Neural cell (in vitro differentiated cells): ENCODE data around the gene HNRNPUL1. TPM values are rescaled to one million over a fixed set of nuclear protein-coding genes. Genes with fewer than 3 reads are reported as not detected.

Source experiments
- H2AFZ ChIP-seq: fragments of 200-600, 300-800 bp; sonication (generic), shearing (Covaris generic); 2 replicates; pipeline ENCODE4 v1.6.0; 2014; ENCODE audit warnings: low read depth, mild to moderate bottlenecking, antibody characterized with exemption, low read length, moderate library complexity
- H3F3A ChIP-seq: fragments of 200-600 bp; shearing (Covaris generic); 2 replicates; pipeline ENCODE4 v1.6.1; 2016; ENCODE audit warnings: mild to moderate bottlenecking, moderate library complexity, mixed read lengths, antibody characterized with exemption, low read length; ENCODE audit not compliant: insufficient read depth, poor library complexity, severe bottlenecking
- H3K27ac ChIP-seq: fragments of 200-600, 300-800 bp; sonication (generic), shearing (Covaris generic); 2 replicates; pipeline ENCODE4 v1.5.1; 2014; ENCODE audit warnings: mild to moderate bottlenecking, low read length, moderate library complexity
- H3K27me3 ChIP-seq: fragments of 300-800, 200-600 bp; sonication (generic), shearing (Covaris generic); 2 replicates; pipeline ENCODE4 v1.6.0; 2014; ENCODE audit warnings: mild to moderate bottlenecking, low read depth, low read length, moderate library complexity; ENCODE audit not compliant: insufficient read depth
- H3K36me3 ChIP-seq: fragments of 300-800, 200-600 bp; sonication (generic), shearing (Covaris generic); 2 replicates; pipeline ENCODE4 v1.5.1; 2014; ENCODE audit warnings: mild to moderate bottlenecking, antibody characterized with exemption, low read length, moderate library complexity; ENCODE audit not compliant: insufficient read depth
- H3K4me2 ChIP-seq: fragments of 300-800, 200-600 bp; sonication (generic), shearing (Covaris generic); 2 replicates; pipeline ENCODE4 v1.6.0; 2014; ENCODE audit warnings: mild to moderate bottlenecking, low read length
- H3K4me3 ChIP-seq: fragments of 300-800, 200-600 bp; sonication (generic), shearing (Covaris generic); 2 replicates; pipeline ENCODE4 v1.5.1; 2014; ENCODE audit warnings: mild to moderate bottlenecking, low read length, moderate library complexity
- H3K79me2 ChIP-seq: fragments of 200-600 bp; shearing (Covaris generic); replicated peaks from 2 replicates; pipeline ENCODE4 v1.6.0; 2014; ENCODE audit warnings: mild to moderate bottlenecking, low read length, moderate library complexity; ENCODE audit not compliant: insufficient read depth
- H3K9ac ChIP-seq: fragments of 300-800, 200-600 bp; sonication (generic), shearing (Covaris generic); 2 replicates; pipeline ENCODE4 v1.6.1; 2016; ENCODE audit warnings: mild to moderate bottlenecking, low read length, mixed read lengths
- H3K9me2 ChIP-seq: fragments of 200-600 bp; shearing (Covaris generic); 2 replicates; pipeline ENCODE4 v1.6.1; 2016; ENCODE audit warnings: mild to moderate bottlenecking, low read length, mixed read lengths; ENCODE audit not compliant: insufficient read depth
- H3K9me3 ChIP-seq: fragments of 200-600, 300-800 bp; sonication (generic), shearing (Covaris generic); 2 replicates; pipeline ENCODE4 v1.6.1; 2016; ENCODE audit warnings: mild to moderate bottlenecking, mixed run types, low read length, moderate library complexity, mixed read lengths
- H4K20me1 ChIP-seq: fragments of 200-600 bp; shearing (Covaris generic); 2 replicates; pipeline ENCODE4 v1.6.1; 2016; ENCODE audit warnings: mild to moderate bottlenecking, mixed run types; ENCODE audit not compliant: insufficient read depth
- EP300 ChIP-seq: fragments of 450-650 bp; conservative IDR thresholded peaks from 2 replicates; pipeline ENCODE4 v1.6.1; 2014; ENCODE audit warnings: antibody characterized with exemption, mild to moderate bottlenecking, moderate library complexity; ENCODE audit not compliant: poor library complexity, severe bottlenecking
- EZH2 ChIP-seq: fragments of 200-600, 300-800 bp; shearing (Covaris generic), sonication (generic); IDR thresholded peaks from 2 replicates; pipeline ENCODE4 v1.6.1; 2014; ENCODE audit warnings: antibody characterized with exemption, low read length, borderline replicate concordance, mild to moderate bottlenecking; ENCODE audit not compliant: insufficient read depth, poor library complexity, severe bottlenecking
- MXI1 ChIP-seq: fragments of 450-650 bp; conservative IDR thresholded peaks from 2 replicates; pipeline ENCODE4 v1.6.1; 2014; ENCODE audit warnings: antibody characterized with exemption, mild to moderate bottlenecking; ENCODE audit not compliant: poor library complexity, severe bottlenecking
- POLR2AphosphoS5 ChIP-seq: IDR thresholded peaks from 2 replicates; pipeline ENCODE4 v1.6.1; 2012
- RAD21 ChIP-seq: fragments of 450-650 bp; conservative IDR thresholded peaks from 2 replicates; pipeline ENCODE4 v1.6.1; 2014; ENCODE audit warnings: antibody characterized with exemption, mild to moderate bottlenecking, moderate library complexity
- SMC3 ChIP-seq: fragments of 450-650 bp; conservative IDR thresholded peaks from 2 replicates; pipeline ENCODE4 v1.6.1; 2014; ENCODE audit warnings: antibody characterized with exemption, mild to moderate bottlenecking, moderate library complexity; ENCODE audit not compliant: poor library complexity
- TAF1 ChIP-seq: IDR thresholded peaks from 2 replicates; pipeline ENCODE4 v1.6.1; 2012; ENCODE audit warnings: low read depth
- polyA plus RNA-seq: library from polyadenylated mRNA; depleted of rRNA; stranded (reverse); fragments of >200 nt; gene quantifications from 2 replicates; pipeline ENCODE4 v1.2.3, GENCODE V29; 2014
- TF ChIP-seq, protein P1 (sequence below): IDR thresholded peaks from 2 replicates; pipeline ENCODE4 v1.6.1; 2012; ENCODE audit warnings: borderline replicate concordance
- TF ChIP-seq, protein P2 (sequence below): fragments of 450-650 bp; IDR thresholded peaks from 2 replicates; pipeline ENCODE4 v1.5.1; 2014; ENCODE audit warnings: antibody characterized with exemption, mild to moderate bottlenecking, moderate library complexity; ENCODE audit not compliant: poor library complexity, severe bottlenecking

HNRNPUL1 gene
- polyA plus RNA-seq, 1 donor from 2014 or later = 34.6 TPM

DNA sequence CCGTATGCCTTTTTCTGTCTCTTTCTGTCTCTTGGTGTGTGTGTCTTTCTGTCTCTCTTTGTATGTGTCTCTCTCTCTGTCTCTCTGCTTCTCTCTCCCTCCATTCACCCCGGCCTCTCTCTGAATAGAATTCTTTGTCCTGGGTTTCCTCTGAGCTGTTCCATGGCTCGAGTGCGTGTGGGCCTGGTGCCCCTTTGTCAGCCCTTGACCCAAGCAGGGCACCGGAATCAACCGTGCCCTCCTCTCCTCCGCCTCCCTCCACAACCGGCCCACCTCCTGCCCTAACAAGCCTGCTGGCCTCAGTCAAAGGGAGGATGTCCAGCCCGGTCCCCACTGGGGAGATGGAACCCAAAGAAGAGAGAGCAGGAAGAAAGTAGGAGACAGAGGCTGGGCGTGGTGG, 41.9 kb upstream of the HNRNPUL1 start:
- Histone ChIP-seq H3F3A (no peaks in the 10 kb centered on the region), H3K79me2 (no peaks in the 10 kb centered on the region), H3K9me3 (no peaks in the 10 kb centered on the region), H3K9me2 (no peaks in the 10 kb centered on the region), H3K27me3 (no peaks in the 10 kb centered on the region), H4K20me1 (no peaks in the 10 kb centered on the region), H2AFZ (no peak overlapping the region), H3K9ac (no peak overlapping the region), H3K36me3 (no peaks in the 10 kb centered on the region), H3K4me3 (no peak overlapping the region), H3K4me2 (no peak overlapping the region), H3K27ac (no peak overlapping the region)
- no peak for TF ChIP-seq MXI1
- TF ChIP-seq EP300 = no peak
- TF ChIP-seq, protein P1, sequence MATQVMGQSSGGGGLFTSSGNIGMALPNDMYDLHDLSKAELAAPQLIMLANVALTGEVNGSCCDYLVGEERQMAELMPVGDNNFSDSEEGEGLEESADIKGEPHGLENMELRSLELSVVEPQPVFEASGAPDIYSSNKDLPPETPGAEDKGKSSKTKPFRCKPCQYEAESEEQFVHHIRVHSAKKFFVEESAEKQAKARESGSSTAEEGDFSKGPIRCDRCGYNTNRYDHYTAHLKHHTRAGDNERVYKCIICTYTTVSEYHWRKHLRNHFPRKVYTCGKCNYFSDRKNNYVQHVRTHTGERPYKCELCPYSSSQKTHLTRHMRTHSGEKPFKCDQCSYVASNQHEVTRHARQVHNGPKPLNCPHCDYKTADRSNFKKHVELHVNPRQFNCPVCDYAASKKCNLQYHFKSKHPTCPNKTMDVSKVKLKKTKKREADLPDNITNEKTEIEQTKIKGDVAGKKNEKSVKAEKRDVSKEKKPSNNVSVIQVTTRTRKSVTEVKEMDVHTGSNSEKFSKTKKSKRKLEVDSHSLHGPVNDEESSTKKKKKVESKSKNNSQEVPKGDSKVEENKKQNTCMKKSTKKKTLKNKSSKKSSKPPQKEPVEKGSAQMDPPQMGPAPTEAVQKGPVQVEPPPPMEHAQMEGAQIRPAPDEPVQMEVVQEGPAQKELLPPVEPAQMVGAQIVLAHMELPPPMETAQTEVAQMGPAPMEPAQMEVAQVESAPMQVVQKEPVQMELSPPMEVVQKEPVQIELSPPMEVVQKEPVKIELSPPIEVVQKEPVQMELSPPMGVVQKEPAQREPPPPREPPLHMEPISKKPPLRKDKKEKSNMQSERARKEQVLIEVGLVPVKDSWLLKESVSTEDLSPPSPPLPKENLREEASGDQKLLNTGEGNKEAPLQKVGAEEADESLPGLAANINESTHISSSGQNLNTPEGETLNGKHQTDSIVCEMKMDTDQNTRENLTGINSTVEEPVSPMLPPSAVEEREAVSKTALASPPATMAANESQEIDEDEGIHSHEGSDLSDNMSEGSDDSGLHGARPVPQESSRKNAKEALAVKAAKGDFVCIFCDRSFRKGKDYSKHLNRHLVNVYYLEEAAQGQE = no peak
- TF ChIP-seq RAD21 = no peak
- TF ChIP-seq POLR2AphosphoS5 = no peak
- no peak for TF ChIP-seq SMC3
- TF ChIP-seq TAF1 = no peak
- TF ChIP-seq EZH2 = no peak
- TF ChIP-seq, protein P2, sequence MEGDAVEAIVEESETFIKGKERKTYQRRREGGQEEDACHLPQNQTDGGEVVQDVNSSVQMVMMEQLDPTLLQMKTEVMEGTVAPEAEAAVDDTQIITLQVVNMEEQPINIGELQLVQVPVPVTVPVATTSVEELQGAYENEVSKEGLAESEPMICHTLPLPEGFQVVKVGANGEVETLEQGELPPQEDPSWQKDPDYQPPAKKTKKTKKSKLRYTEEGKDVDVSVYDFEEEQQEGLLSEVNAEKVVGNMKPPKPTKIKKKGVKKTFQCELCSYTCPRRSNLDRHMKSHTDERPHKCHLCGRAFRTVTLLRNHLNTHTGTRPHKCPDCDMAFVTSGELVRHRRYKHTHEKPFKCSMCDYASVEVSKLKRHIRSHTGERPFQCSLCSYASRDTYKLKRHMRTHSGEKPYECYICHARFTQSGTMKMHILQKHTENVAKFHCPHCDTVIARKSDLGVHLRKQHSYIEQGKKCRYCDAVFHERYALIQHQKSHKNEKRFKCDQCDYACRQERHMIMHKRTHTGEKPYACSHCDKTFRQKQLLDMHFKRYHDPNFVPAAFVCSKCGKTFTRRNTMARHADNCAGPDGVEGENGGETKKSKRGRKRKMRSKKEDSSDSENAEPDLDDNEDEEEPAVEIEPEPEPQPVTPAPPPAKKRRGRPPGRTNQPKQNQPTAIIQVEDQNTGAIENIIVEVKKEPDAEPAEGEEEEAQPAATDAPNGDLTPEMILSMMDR = no peak

DNA sequence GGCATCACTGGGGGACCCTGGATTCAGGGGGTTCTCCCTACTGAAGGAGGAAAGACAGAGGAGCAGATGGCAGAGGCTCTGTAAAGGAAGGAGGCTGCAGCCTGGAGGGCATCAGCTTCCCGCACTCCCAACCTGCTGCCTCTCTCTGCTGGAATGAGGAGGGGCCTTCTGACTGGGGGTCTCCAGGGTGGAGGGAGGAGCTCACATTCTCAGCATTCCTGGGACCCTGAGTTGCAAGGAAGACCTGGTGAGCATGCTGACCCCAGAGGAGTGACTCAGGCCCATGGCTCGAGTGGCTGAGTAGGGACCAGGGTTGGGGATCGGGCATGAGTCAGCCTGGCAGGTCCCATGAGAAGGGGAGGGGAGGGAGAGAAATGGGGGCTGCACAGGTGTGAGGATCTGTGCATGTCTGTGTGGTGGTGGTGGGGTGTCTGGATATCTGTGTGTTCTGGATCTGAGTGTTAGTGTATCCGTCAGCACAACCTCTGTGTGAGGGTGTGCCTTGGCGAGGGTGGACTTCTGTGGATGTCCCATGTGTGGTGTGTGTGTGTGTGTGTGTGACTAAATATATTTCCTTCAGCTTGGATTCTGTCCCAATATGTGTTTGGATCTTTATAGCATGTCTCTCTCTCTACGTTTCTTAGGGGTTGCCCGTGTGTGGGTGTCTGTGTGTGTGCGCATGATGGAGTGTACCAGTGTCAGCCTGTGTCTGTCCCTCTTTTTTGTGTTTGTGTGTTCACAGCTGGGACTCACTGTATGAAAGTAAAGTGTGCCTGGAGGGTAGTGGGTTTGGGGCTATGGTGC, 40.5 kb upstream of the HNRNPUL1 start:
- H3K9me2 ChIP-seq = no peaks in the 10 kb centered on the region
- H2AFZ ChIP-seq = no peak overlapping the region
- no peak overlapping the region for H3K4me3 ChIP-seq
- no peak overlapping the region for H3K9ac ChIP-seq
- no peaks in the 10 kb centered on the region for H4K20me1 ChIP-seq
- no peaks in the 10 kb centered on the region for H3K36me3 ChIP-seq
- no peaks in the 10 kb centered on the region for H3K9me3 ChIP-seq
- H3K79me2 ChIP-seq = no peaks in the 10 kb centered on the region
- TF ChIP-seq TAF1 (no peak), MXI1 (no peak), EZH2 (no peak), EP300 (no peak), RAD21 (no peak), POLR2AphosphoS5 (no peak), SMC3 (no peak)
- TF ChIP-seq, protein P2 = no peak
- TF ChIP-seq, protein P1 = no peak
- H3F3A ChIP-seq = no peaks in the 10 kb centered on the region
- no peaks in the 10 kb centered on the region for H3K27me3 ChIP-seq
- no peak overlapping the region for H3K4me2 ChIP-seq
- no peak overlapping the region for H3K27ac ChIP-seq
